GM19328 (cell line): ENCODE data around the gene OPA3.

Experiments
- ATAC-seq: cut with Tn5 transposase; IDR thresholded peaks from one replicate; pipeline ENCODE4 v1.9.1; 2021; ENCODE audit warnings: mild to moderate bottlenecking, moderate library complexity; ENCODE audit not compliant: unreplicated experiment

OPA3 gene

GRCh38 chr19:45568732-45569131 is 15.9 kb downstream of the OPA3 start:
- no peak for ATAC-seq

- no peak for ATAC-seq
Measured at GRCh38 chr19:45567609-45568008, 17.0 kb downstream of the OPA3 start.

- ATAC-seq: no peak
Measured at GRCh38 chr19:45564131-45564780, 20.3 kb downstream of the OPA3 start.

GRCh38 chr19:45560686-45561085 is 23.9 kb downstream of the OPA3 start:
- no peak for ATAC-seq

- no peak for ATAC-seq
Measured at GRCh38 chr19:45560038-45560437, 24.6 kb downstream of the OPA3 start.

GRCh38 chr19:45558399-45558878 is 26.2 kb downstream of the OPA3 start:
- ATAC-seq: no peak

GRCh38 chr19:45556835-45557234 is 27.8 kb downstream of the OPA3 start:
- no peak for ATAC-seq

- ATAC-seq: no peak
Measured at GRCh38 chr19:45554481-45554880, 30.1 kb downstream of the OPA3 start.

- ATAC-seq: no peak
Measured at GRCh38 chr19:45553464-45553863, 31.1 kb downstream of the OPA3 start.

- no peak for ATAC-seq
Measured at GRCh38 chr19:45547965-45548609, 36.5 kb downstream of the OPA3 start.

- no peak for ATAC-seq
Measured at GRCh38 chr19:45547211-45547770, 37.3 kb downstream of the OPA3 start.

GRCh38 chr19:45542234-45542668 is 42.4 kb downstream of the OPA3 start:
- no peak for ATAC-seq

- no peak for ATAC-seq
Measured at GRCh38 chr19:45539459-45539858, 45.1 kb downstream of the OPA3 start.

GRCh38 chr19:45531349-45531748 is 53.3 kb downstream of the OPA3 start:
- ATAC-seq: no peak

- no peak for ATAC-seq
Measured at GRCh38 chr19:45529420-45529785, 55.2 kb downstream of the OPA3 start.

GRCh38 chr19:45528744-45529419 is 55.7 kb downstream of the OPA3 start:
- ATAC-seq: no peak

GRCh38 chr19:45528149-45528743 is 56.4 kb downstream of the OPA3 start:
- no peak for ATAC-seq

- ATAC-seq: no peak
Measured at GRCh38 chr19:45527731-45528130, 56.9 kb downstream of the OPA3 start.

GRCh38 chr19:45526971-45527370 is 57.6 kb downstream of the OPA3 start:
- ATAC-seq: no peak

- no peak for ATAC-seq
Measured at GRCh38 chr19:45526143-45526542, 58.5 kb downstream of the OPA3 start.

GRCh38 chr19:45524575-45525129 is 60.0 kb downstream of the OPA3 start:
- no peak for ATAC-seq
